GM19468 (cell line): ENCODE results near the gene ABHD1.

Source experiments
- ATAC-seq: cut with Tn5 transposase; IDR thresholded peaks from one replicate; pipeline ENCODE4 v1.9.1; 2021; ENCODE audit warnings: mild to moderate bottlenecking, moderate library complexity, moderate number of reproducible peaks; ENCODE audit not compliant: unreplicated experiment; ENCODE audit errors: extremely low read depth

ABHD1 gene

GRCh38 chr2:27133905-27134780, 10.5 kb downstream of the ABHD1 start, which contains the start of gene PREB:
Gene PREB (minus strand): TSS chr2:27134636. CDS start chr2:27134421, 215 bp downstream.
- peak; percentile 64 for ATAC-seq

- ATAC-seq: no peak
These were observed 11.3 kb downstream of the ABHD1 start for GRCh38 chr2:27134781-27135477.

DNA sequence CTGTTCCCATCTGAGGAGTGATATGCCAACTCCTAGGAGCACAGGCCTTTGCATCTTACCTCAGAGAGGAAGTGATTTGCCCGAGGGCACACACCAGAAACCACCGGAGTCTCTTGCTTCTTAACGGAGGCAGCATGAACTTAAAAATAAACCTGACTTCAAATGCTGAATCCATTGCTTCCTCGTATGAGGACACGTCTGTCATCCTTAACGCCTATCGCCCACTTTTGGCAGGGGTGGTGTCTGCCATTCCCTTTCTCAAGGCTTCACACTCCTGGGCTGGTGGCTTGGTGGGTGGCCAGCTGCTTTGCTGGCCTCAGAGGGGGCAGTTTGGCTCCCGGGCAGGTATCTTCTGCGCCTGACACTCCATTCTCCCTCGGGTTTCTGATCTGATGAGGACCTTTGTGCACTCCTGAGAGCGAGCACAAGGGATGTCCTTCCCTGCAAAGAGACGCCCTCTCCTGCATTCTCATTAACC, 11.9 kb downstream of the ABHD1 start:
- no peak for ATAC-seq

GRCh38 chr2:27136751-27137150, 13.1 kb downstream of the ABHD1 start:
- no peak for ATAC-seq

DNA sequence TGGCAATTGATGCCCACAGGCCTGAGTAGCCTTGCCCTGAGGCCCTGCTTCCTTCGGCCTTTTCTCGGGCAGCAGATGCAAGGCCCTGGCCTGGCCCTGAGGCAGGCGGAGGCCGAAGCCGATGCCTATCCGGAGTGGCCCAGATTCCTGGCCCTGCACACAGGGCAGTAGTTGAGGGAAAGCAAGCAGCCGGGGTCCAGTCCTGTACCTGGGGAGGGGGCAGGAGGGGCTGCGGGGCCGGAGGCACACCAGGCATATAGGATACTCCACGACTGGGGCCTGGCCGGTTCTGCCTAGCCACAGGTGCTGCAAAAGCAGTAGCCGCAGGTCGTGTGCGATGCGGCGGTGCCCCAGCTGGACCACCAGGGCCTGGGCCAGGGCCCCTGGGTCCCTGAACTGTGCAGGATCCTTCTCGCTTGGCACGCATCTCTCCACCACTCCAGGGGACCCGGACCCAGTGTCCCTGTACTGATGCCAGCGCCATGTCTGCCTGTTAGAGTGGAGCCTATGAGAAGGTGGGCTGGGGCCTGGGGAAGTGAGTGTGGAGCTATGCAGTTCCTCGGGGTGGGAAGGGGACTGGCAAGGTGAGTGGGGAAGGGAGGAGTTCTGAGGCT, 13.8 kb downstream of the ABHD1 start:
- no peak for ATAC-seq

- ATAC-seq: no peak
These were observed 14.5 kb downstream of the ABHD1 start for GRCh38 chr2:27138111-27138510.

DNA sequence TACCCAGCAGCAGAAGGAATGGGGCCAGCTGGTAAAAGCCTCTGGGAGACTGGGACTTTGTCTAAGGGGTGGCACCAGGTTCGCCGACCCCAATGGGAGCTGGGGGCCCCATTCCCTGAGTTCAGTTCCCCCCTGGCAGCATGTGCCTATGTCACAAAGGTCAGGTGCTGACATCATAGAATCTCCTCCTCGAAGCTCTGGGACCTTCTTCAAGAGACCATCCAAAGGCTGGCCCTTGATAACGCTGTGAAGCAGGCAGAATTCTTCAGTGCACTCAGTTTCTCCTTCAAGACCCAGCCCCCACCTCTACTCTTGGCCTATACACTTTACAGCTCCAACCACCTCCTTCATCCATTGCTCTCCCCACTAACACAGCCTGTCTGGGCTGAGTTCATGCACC, 15.7 kb downstream of the ABHD1 start, which contains the start of gene PRR30:
TSS of gene PRR30 (minus strand) at position 101 of the 400 bp plus-strand sequence. CDS start 1,081 bp downstream, outside the sequence.
- ATAC-seq: no peak

DNA sequence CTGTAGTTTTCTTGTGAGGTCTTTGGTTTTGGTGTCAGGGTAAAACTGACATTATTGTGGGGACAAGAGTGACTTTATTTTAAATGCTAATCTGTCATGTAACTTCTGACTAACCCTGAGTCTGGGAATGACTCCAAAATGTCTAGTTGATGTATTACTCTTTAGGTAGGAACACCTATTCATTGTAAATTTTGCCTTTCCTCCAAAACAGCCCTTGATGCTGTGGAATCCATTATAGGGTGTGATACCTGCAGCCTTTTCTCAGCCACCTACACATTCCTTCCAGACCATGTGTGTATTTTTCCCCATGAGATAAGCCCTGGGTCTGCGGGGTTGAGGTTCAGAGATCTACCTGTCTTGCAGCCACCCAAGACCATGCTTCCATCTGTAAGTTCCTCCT, 19.7 kb downstream of the ABHD1 start:
- no peak for ATAC-seq

GRCh38 chr2:27145682-27146081, 22.1 kb downstream of the ABHD1 start:
- no peak for ATAC-seq

DNA sequence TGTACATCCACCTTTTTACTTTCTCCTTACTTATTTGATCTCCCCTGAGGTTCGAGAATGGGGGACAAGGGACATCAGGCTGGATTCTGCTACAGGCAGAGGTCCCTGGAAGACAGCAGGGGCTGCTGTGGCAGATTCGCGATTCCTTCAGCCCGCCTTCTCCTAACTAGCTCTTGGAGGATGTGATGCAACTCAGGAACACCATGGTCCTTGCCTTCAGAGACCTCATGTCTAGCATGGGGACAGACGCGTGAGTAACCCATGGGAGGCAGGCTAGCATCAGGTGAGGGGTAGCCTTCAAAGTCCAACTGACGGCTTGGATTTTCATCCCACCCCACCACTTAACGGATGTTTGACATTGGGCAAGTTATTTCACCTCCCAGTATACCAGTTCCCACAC, 24.3 kb downstream of the ABHD1 start:
- ATAC-seq: no peak

- no peak for ATAC-seq
These were observed 25.3 kb downstream of the ABHD1 start, which contains the start of gene TCF23 for GRCh38 chr2:27148801-27149439. Gene TCF23 (plus strand): TSS chr2:27149004. CDS start chr2:27149134, 130 bp downstream.

DNA sequence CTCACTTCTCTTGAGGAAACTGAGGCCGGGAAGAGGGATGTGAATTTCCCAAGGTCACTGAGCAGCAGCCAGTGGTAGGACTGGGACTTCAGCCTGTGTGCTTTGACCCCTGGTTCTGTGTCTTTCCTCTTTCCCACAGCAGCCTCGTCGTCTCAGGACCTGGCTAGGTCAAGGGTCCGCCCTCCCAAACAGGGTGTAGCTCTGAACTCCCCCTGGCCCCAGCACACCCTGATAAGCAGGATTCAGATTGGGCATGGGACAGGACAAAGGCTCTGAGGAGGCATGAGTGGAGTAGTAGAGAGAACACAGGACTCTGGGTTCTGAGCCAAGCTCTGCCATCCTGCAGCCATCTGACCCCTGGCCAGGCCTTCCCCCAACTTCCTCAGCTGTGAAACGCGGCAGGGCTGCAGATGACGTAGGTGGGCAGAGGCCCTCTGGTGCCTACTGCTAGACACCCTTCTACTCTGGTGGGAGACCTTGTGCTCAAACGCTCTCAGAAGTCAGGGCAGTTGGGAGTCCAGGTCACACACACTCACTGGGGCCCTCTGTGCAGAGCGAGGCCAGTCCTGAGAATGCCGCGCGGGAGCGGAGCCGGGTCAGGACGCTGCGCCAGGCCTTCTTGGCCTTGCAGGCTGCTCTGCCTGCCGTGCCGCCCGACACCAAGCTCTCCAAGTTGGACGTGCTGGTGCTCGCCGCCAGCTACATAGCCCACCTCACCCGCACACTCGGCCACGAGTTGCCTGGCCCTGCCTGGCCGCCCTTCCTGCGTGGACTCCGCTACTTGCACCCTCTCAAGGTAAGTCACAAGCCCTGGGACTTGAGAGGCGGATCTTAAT, 26.2 kb downstream of the ABHD1 start:
- no peak for ATAC-seq

- ATAC-seq: no peak
These were observed 27.1 kb downstream of the ABHD1 start for GRCh38 chr2:27150639-27151230.

DNA sequence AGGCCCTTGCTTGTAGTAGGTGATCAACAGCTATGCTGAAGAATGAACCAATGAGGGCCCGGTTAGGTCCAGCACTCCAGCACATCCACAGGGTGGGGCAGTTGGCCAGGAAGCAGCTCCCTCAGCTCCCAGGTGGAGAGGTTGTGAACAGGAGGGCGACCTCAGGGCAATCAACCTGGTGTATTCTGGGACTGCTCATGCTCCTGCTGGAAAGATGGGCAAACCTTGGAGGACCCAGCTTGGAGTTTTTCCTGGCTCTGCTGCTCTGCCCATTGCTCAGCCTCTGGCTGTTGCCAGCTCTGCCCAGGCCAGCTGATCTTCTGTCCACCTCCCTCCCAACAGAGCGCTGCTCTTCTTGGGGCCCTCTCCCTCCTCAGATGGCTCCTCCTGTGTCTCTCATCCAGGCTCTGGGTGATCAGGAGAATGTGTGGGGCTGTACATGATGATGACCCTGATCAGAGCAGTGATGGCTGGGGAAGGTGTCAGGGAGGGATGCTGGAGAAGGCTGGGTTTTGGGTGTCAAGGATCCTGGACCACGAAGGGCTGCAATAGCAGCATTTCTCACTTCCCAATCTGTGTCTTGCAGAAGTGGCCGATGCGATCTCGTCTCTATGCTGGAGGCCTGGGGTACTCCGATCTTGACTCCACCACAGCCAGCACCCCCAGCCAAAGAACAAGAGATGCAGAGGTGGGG, 28.6 kb downstream of the ABHD1 start:
- no peak for ATAC-seq

GRCh38 chr2:27152796-27153464, 29.3 kb downstream of the ABHD1 start:
- ATAC-seq: no peak

- no peak for ATAC-seq
These were observed 30.9 kb downstream of the ABHD1 start for GRCh38 chr2:27154488-27154887.

GRCh38 chr2:27155069-27155520, 31.5 kb downstream of the ABHD1 start:
- no peak for ATAC-seq

DNA sequence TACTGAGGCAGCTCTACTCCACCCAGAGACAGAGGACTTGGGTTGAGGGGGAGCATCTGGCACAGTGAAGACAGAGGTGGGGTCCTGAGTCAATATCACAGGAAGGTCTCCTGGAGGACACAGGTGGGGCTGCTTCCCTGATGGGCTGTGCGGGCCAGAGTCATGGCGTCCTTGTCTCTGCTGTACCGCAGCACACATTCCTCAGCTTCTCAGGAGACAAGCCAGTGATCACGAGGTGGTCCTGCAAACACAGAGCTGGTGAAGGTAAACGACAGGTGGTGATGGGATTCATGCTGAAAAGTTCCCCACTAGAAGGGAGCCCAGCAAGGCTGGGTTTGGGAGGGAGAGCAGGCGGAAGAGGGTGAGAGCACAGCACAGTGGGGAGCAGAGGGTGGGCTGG, 34.9 kb downstream of the ABHD1 start:
- ATAC-seq: no peak
